ENCODE results near the gene KIF21A.

Gene KIF21A

GRCh38 chr12:39420043-39420442 is 22.9 kb downstream of the KIF21A start:
- no peak for DNase-seq (ENCODE audit: low read depth in 1 of 2, low spot score in 1 of 2)
- H3K27ac ChIP-seq (replicated peaks) = no peak overlapping the region
- TF ChIP-seq SPI1 (IDR thresholded peaks at IDR 0.05; ENCODE audit: borderline replicate concordance, low read depth) (no peak), POLR2AphosphoS5 (IDR thresholded peaks at IDR 0.05; ENCODE audit: low read depth) (no peak), REST (IDR thresholded peaks at IDR 0.05; ENCODE audit: insufficient replicate concordance, low read depth) (no peak), GABPA (IDR thresholded peaks at IDR 0.05; ENCODE audit: low read depth) (no peak)
- TF ChIP-seq, protein P1, sequence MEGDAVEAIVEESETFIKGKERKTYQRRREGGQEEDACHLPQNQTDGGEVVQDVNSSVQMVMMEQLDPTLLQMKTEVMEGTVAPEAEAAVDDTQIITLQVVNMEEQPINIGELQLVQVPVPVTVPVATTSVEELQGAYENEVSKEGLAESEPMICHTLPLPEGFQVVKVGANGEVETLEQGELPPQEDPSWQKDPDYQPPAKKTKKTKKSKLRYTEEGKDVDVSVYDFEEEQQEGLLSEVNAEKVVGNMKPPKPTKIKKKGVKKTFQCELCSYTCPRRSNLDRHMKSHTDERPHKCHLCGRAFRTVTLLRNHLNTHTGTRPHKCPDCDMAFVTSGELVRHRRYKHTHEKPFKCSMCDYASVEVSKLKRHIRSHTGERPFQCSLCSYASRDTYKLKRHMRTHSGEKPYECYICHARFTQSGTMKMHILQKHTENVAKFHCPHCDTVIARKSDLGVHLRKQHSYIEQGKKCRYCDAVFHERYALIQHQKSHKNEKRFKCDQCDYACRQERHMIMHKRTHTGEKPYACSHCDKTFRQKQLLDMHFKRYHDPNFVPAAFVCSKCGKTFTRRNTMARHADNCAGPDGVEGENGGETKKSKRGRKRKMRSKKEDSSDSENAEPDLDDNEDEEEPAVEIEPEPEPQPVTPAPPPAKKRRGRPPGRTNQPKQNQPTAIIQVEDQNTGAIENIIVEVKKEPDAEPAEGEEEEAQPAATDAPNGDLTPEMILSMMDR (IDR thresholded peaks at IDR 0.05; ENCODE audit: insufficient read depth, low read length) = no peak
- H3K27me3 ChIP-seq (ENCODE audit: insufficient read depth, poor library complexity, severe bottlenecking) = no peaks in the 10 kb centered on the region
- no peak overlapping the region for H3K4me3 ChIP-seq (replicated peaks; ENCODE audit: insufficient read depth, low read length)

GRCh38 chr12:39419471-39419870 is 23.4 kb downstream of the KIF21A start:
- TF ChIP-seq REST (IDR thresholded peaks at IDR 0.05; ENCODE audit: insufficient replicate concordance, low read depth) = no peak

DNA sequence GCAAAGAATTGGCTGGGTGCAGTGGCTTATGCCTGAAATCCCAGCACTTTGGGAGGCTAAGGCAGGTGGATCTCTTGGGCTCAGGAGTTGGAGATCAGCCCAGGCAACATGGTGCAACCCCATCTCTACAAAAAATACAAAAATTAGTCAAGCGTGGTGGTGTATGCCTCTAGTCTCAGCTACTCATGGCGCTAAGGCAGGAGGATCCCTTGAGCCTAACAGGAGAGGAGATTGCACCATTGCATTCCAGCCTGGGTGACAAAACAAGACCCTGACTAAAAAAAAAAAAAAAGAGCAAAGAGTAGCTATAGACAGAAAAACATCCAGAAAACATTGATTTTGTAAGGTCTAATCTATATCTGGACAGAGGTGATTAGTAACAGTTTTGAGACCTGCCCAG is 25.0 kb downstream of the KIF21A start:
- TF ChIP-seq GABPA (IDR thresholded peaks at IDR 0.05; ENCODE audit: low read depth) = no peak
- no peak for TF ChIP-seq POLR2AphosphoS5 (IDR thresholded peaks at IDR 0.05; ENCODE audit: low read depth)
- no peak for TF ChIP-seq SPI1 (IDR thresholded peaks at IDR 0.05; ENCODE audit: borderline replicate concordance, low read depth)
- TF ChIP-seq, protein P1 (IDR thresholded peaks at IDR 0.05; ENCODE audit: insufficient read depth, low read length) = no peak
- TF ChIP-seq REST (IDR thresholded peaks at IDR 0.05; ENCODE audit: insufficient replicate concordance, low read depth) = no peak
- Histone ChIP-seq H3K27ac (replicated peaks) (no peak overlapping the region), H3K27me3 (ENCODE audit: insufficient read depth, poor library complexity, severe bottlenecking) (no peaks in the 10 kb centered on the region), H3K4me3 (replicated peaks; ENCODE audit: insufficient read depth, low read length) (no peak overlapping the region)
- DNase-seq (ENCODE audit: low read depth in 1 of 2, low spot score in 1 of 2) = no peak

More at GRCh38 chr12:39419471-39419870, 23.4 kb downstream of the KIF21A start:
- Histone ChIP-seq H3K27me3 (ENCODE audit: insufficient read depth, poor library complexity, severe bottlenecking) (no peaks in the 10 kb centered on the region), H3K4me3 (replicated peaks; ENCODE audit: insufficient read depth, low read length) (no peak overlapping the region), H3K27ac (replicated peaks) (no peak overlapping the region)
- DNase-seq (ENCODE audit: low read depth in 1 of 2, low spot score in 1 of 2) = no peak
